H1 (cell line): ENCODE measurements around the gene CLN6.

Experiments used
- ASH2L ChIP-seq: fragments of 200-600, 300-600 bp; sonication (generic); IDR thresholded peaks from one replicate; pipeline ENCODE4 v1.7.1; 2017; ENCODE audit warnings: low read length
- BRCA1 ChIP-seq: IDR thresholded peaks from 2 replicates; pipeline ENCODE4 v1.6.1; 2012; ENCODE audit warnings: low read depth, low read length, improper control_type of control experiment
- EP300 ChIP-seq, 2 experiments: IDR thresholded peaks; 1 replicate in 1 of 2; 2 replicates in 1 of 2; pipeline ENCODE4 v1.6.1; 2011 to 2012; ENCODE audit warnings: low read depth in 2 of 2, low read length in 2 of 2, mild to moderate bottlenecking in 2 of 2, borderline replicate concordance in 1 of 2, inconsistent platforms in 1 of 2, moderate library complexity in 1 of 2
- EZH2 ChIP-seq: fragments of 200-600 bp; sonication (generic); IDR thresholded peaks from 2 replicates; pipeline ENCODE4 v1.7.1; 2012; ENCODE audit warnings: low read depth, mild to moderate bottlenecking, moderate library complexity, low read length, inconsistent platforms; ENCODE audit not compliant: severe bottlenecking
- GABPA ChIP-seq: IDR thresholded peaks from 2 replicates; pipeline ENCODE4 v1.6.1; 2011; ENCODE audit warnings: mild to moderate bottlenecking, low read length, moderate library complexity, borderline replicate concordance; ENCODE audit not compliant: insufficient read depth
- KDM1A ChIP-seq: fragments of 200-600, 300-600 bp; sonication (generic); IDR thresholded peaks from 2 replicates; pipeline ENCODE4 v1.7.1; 2016; ENCODE audit warnings: mild to moderate bottlenecking, low read length, borderline replicate concordance
- MAX ChIP-seq: IDR thresholded peaks from 2 replicates; pipeline ENCODE4 v1.6.1; 2012; ENCODE audit warnings: inconsistent platforms
- NRF1 ChIP-seq: IDR thresholded peaks from 2 replicates; pipeline ENCODE4 v1.6.1; 2011; ENCODE audit warnings: mild to moderate bottlenecking, low read depth, low read length, improper control_type of control experiment
- POLR2A ChIP-seq, 2 experiments: IDR thresholded peaks; 1 replicate in 1 of 2; 2 replicates in 1 of 2; pipeline ENCODE4 v1.6.1; 2011; ENCODE audit warnings: low read depth in 2 of 2, low read length in 2 of 2, mild to moderate bottlenecking in 2 of 2; ENCODE audit errors: control extremely low read depth in 1 of 2
- RNF2 ChIP-seq: fragments of 200-900, 300-1000 bp; sonication (generic); IDR thresholded peaks from 2 replicates; pipeline ENCODE4 v1.7.1; 2016; ENCODE audit warnings: borderline replicate concordance, low read depth, mild to moderate bottlenecking, antibody characterized with exemption, low read length; ENCODE audit not compliant: poor library complexity, severe bottlenecking; ENCODE audit errors: missing control alignments
- SP2 ChIP-seq: IDR thresholded peaks from 2 replicates; pipeline ENCODE4 v1.6.1; 2012; ENCODE audit warnings: mild to moderate bottlenecking, low read length, inconsistent platforms
- SUZ12 ChIP-seq: fragments of 200-600 bp; sonication (generic); IDR thresholded peaks from 2 replicates; pipeline ENCODE4 v1.6.1; 2012; ENCODE audit warnings: mild to moderate bottlenecking, inconsistent platforms, low read length, moderate library complexity, mixed read lengths
- TAF1 ChIP-seq: IDR thresholded peaks from 2 replicates; pipeline ENCODE4 v1.6.1; 2011; ENCODE audit warnings: mild to moderate bottlenecking, low read depth, low read length
- TF ChIP-seq, protein P1 (sequence below), 3 experiments: IDR thresholded peaks; 1 replicate in 2 of 3; 2 replicates in 1 of 3; pipeline versions ENCODE4 v1.5.1 to v1.6.1; 2011; ENCODE audit warnings: low read length in 3 of 3, mild to moderate bottlenecking in 3 of 3, inconsistent platforms in 2 of 3, low read depth in 1 of 3, moderate library complexity in 1 of 3; ENCODE audit not compliant: insufficient read depth in 1 of 3; ENCODE audit errors: control extremely low read depth in 1 of 3

GRCh38 chr15:68204361-68204760, 25.2 kb downstream of the CLN6 start:
- TF ChIP-seq, protein P1, sequence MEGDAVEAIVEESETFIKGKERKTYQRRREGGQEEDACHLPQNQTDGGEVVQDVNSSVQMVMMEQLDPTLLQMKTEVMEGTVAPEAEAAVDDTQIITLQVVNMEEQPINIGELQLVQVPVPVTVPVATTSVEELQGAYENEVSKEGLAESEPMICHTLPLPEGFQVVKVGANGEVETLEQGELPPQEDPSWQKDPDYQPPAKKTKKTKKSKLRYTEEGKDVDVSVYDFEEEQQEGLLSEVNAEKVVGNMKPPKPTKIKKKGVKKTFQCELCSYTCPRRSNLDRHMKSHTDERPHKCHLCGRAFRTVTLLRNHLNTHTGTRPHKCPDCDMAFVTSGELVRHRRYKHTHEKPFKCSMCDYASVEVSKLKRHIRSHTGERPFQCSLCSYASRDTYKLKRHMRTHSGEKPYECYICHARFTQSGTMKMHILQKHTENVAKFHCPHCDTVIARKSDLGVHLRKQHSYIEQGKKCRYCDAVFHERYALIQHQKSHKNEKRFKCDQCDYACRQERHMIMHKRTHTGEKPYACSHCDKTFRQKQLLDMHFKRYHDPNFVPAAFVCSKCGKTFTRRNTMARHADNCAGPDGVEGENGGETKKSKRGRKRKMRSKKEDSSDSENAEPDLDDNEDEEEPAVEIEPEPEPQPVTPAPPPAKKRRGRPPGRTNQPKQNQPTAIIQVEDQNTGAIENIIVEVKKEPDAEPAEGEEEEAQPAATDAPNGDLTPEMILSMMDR (IDR thresholded peaks at IDR 0.05; ENCODE audit: control extremely low read depth in 1 of 3, insufficient read depth in 1 of 3, low read depth in 1 of 3, low read length in 3 of 3) = no peak
- TF ChIP-seq NRF1 = no peak
- no peak for TF ChIP-seq EZH2
- TF ChIP-seq POLR2A (IDR thresholded peaks at IDR 0.05; ENCODE audit: control extremely low read depth in 1 of 2, low read depth in 2 of 2, low read length in 2 of 2) = no peak
- no peak for TF ChIP-seq MAX
- TF ChIP-seq ASH2L = no peak
- no peak for TF ChIP-seq RNF2
- TF ChIP-seq KDM1A = no peak
- TF ChIP-seq SUZ12 = no peak
- no peak for TF ChIP-seq BRCA1
- no peak for TF ChIP-seq TAF1
- no peak for TF ChIP-seq SP2
- TF ChIP-seq GABPA = no peak
- no peak for TF ChIP-seq EP300 (IDR thresholded peaks at IDR 0.05; ENCODE audit: borderline replicate concordance in 1 of 2, low read depth in 2 of 2, low read length in 2 of 2)
